Tibial nerve (tissue), 4 donors: ENCODE data around the gene ECHS1. TPM values are rescaled to one million over a fixed set of nuclear protein-coding genes. Genes with fewer than 3 reads are reported as not detected.
"Not testable (repeated sequence)": the region's sequence is repeated elsewhere in the genome, so short reads cannot be mapped to it uniquely, and the experiment has no call there.

ENCODE experiments used
- DNase-seq, 2 donors: peaks; one replicate each; pipeline ENCODE4 v3.0.0-alpha.2; 2019; ENCODE audit warnings: low spot score in 2 of 2
- H3K27ac ChIP-seq, 4 donors: fragments of 200-600 bp; sonication (generic) in 3 of 4; one replicate each; pipeline ENCODE4 v1.5.1; 2017 to 2019; ENCODE audit warnings: mild to moderate bottlenecking in 1 of 4
- H3K27me3 ChIP-seq, 2 donors: fragments of 200-600 bp; sonication (generic) in 1 of 2; one replicate each; pipeline versions ENCODE4 v1.5.1 to v1.6.0; 2017 to 2019
- H3K36me3 ChIP-seq, 3 donors: fragments of 200-600 bp; sonication (generic); one replicate each; pipeline ENCODE4 v1.5.1; 2018 to 2019
- H3K4me1 ChIP-seq, 4 donors: fragments of 200-600 bp; sonication (generic) in 3 of 4; one replicate each; pipeline ENCODE4 v1.5.1; 2017 to 2019
- H3K4me3 ChIP-seq, 4 donors: fragments of 200-600 bp; sonication (generic) in 3 of 4; one replicate each; pipeline ENCODE4 v1.5.1; 2017 to 2019; ENCODE audit warnings: mild to moderate bottlenecking in 1 of 4, moderate library complexity in 1 of 4
- H3K9me3 ChIP-seq, 4 donors: fragments of 200-600 bp; sonication (generic) in 3 of 4; one replicate each; pipeline ENCODE4 v1.5.1; 2017 to 2019
- EP300 ChIP-seq, 2 donors: sonication (generic); formaldehyde crosslinking; IDR thresholded peaks; one replicate each; pipeline ENCODE4 v1.6.1; 2017; ENCODE audit warnings: antibody characterized with exemption in 2 of 2, mild to moderate bottlenecking in 1 of 2
- POLR2A ChIP-seq, 2 donors: fragments of 450-650 bp; IDR thresholded peaks; one replicate each; pipeline ENCODE4 v1.6.1; 2017; ENCODE audit warnings: antibody characterized with exemption in 2 of 2, mild to moderate bottlenecking in 2 of 2, moderate library complexity in 2 of 2
- WGBS, 2 donors: methylation state at CpG; one replicate each; pipeline ENCODE4 v1.1.5; 2018; 5-methylcytosine and 5-hydroxymethylcytosine counted together
- total RNA-seq, 4 donors: library from RNA; depleted of rRNA; stranded (reverse); fragments of >200 nt; gene quantifications; one replicate each; pipeline ENCODE4 v1.1.0, GENCODE V29; 2016
- TF ChIP-seq, protein P1 (sequence below), 5 experiments: fragments of 200-600 bp in 3 of 5; fragments of 450-650 bp in 2 of 5; sonication (generic) in 3 of 5; IDR thresholded peaks; one replicate each; pipeline ENCODE4 v1.5.1; 2016 to 2019; ENCODE audit warnings: antibody characterized with exemption in 5 of 5, mild to moderate bottlenecking in 3 of 5, moderate library complexity in 2 of 5

ECHS1 gene
- total RNA-seq, 4 donors from 2014 or later, result 70.5 to 104 (median 76.4) TPM

DNA sequence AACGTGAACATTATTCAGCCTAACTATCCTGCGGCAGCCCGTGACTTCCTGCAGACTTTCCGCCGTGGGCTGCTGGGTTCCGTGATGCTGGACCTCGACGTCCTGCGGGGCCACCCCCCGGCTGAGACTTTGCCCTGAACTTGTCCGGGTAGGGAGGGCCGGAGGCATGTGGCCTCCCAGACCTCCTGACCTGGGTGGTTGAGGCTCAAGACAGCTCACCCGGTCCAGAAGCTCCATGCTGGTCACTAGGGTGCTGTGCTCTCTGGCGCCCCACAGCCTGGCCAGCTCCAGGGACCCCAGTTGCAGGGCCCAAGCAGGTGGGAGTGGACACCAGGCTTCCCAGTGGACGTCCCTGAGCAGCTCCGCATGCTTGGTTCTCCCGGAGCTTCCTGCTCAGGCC is 46.9 kb upstream of the ECHS1 start:
- peaks cover 0 to 12% of the 10 kb centered on the region in 2 donors for H3K27me3 ChIP-seq
- no peaks in the 10 kb centered on the region for H3K9me3 ChIP-seq
- no peak for TF ChIP-seq EP300 (IDR thresholded peaks at IDR 0.05)
- no peak overlapping the region for H3K4me3 ChIP-seq
- H3K27ac ChIP-seq, result no peak overlapping the region
- no peak for DNase-seq
- WGBS, 2 donors, result 83 to 95% methylated on average over 13 to 15 of the region's 17 CpGs
- peaks cover 0 to 13% (median 0%) of the 10 kb centered on the region in 4 donors for H3K4me1 ChIP-seq
- peaks cover 0 to 55% (median 0%) of the 10 kb centered on the region in 3 donors for H3K36me3 ChIP-seq

DNA sequence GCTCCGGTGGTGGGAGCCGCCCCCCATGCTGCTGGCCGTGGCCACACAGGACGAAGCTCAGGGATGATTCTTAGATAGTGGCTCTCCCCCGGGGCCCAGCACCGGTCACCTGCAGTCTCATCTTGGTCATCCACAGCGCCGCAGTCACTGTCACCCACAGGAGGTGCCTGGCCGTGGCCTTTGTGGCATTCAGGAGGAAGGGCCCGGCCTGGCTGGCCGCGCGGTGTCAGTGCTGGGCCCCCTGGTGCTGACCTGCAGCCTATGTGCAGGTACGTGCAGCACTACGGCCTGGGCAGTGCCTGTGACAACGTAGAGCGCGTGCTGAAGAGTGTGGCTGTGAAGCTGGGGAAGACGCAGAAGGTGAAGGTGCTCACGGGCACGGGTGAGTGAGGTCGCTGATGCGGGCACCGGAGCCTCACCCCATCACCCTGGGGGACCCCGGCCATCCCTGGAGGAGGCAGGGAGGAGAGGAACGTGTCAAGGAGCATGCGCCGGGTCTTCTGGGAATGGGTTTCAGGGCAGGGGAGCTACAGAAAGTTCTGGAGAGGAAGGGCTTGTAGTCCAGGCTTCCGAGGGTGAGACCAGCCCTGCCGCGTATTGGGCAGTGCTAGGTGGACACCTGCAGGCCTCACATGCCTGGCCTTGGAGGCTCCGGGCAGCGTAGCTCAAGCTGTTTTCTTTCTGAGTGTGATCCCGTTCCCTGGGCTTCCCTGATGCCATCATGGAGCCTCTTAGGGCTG is 46.2 kb upstream of the ECHS1 start:
- H3K27ac ChIP-seq, result no peak overlapping the region
- 88 to 92% methylated on average over 32 to 33 of the region's 34 CpGs for WGBS, 2 donors
- H3K36me3 ChIP-seq, result peaks cover 0 to 61% (median 0%) of the 10 kb centered on the region in 3 donors
- TF ChIP-seq, protein P1, sequence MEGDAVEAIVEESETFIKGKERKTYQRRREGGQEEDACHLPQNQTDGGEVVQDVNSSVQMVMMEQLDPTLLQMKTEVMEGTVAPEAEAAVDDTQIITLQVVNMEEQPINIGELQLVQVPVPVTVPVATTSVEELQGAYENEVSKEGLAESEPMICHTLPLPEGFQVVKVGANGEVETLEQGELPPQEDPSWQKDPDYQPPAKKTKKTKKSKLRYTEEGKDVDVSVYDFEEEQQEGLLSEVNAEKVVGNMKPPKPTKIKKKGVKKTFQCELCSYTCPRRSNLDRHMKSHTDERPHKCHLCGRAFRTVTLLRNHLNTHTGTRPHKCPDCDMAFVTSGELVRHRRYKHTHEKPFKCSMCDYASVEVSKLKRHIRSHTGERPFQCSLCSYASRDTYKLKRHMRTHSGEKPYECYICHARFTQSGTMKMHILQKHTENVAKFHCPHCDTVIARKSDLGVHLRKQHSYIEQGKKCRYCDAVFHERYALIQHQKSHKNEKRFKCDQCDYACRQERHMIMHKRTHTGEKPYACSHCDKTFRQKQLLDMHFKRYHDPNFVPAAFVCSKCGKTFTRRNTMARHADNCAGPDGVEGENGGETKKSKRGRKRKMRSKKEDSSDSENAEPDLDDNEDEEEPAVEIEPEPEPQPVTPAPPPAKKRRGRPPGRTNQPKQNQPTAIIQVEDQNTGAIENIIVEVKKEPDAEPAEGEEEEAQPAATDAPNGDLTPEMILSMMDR (IDR thresholded peaks at IDR 0.05), result no peak
- no peaks in the 10 kb centered on the region for H3K9me3 ChIP-seq
- H3K4me1 ChIP-seq, result peaks cover 0 to 13% (median 0%) of the 10 kb centered on the region in 4 donors
- H3K4me3 ChIP-seq, result no peak overlapping the region
- H3K27me3 ChIP-seq, result peaks cover 0 to 12% of the 10 kb centered on the region in 2 donors
- DNase-seq, result no peak

DNA sequence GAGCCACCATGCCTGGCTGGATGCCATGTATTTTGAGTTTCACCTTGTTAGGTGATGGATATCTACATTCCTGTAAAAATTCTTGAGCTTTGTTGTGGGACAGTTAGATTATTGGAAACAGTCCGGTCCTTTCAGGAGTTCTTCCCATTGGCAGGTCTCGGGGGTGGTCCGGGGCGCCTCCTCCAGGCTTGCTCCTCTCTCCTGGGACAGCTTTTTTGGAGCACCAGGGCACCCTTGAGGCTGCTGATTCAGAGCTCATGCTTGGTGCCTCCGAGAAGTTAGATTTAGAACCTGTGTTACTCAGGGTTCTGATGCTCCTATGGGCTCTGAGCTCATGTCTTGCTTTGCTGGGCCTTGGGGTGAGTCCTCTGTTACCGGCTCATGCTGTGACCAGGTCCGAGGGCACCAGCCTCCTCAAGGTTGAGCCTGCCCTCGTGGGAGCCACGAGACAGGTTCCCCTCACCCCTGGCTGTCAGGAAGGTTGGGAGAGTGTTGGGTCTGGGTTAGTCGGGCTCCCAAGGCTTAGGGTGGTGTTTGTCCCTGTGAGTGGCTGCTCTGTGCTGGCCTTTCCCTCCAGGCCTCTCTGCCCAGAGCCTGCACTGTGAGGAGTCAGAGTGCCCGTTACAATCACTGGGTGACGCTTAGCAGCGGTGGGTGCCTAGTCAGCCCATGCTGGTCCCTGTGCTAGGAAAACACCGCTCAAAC is 45.3 kb upstream of the ECHS1 start:
- Histone ChIP-seq H3K9me3 (peaks cover 0 to under 1% (median 0%) of the 10 kb centered on the region in 4 donors), H3K36me3 (peaks cover 0 to 65% (median 3%) of the 10 kb centered on the region in 3 donors)

DNA sequence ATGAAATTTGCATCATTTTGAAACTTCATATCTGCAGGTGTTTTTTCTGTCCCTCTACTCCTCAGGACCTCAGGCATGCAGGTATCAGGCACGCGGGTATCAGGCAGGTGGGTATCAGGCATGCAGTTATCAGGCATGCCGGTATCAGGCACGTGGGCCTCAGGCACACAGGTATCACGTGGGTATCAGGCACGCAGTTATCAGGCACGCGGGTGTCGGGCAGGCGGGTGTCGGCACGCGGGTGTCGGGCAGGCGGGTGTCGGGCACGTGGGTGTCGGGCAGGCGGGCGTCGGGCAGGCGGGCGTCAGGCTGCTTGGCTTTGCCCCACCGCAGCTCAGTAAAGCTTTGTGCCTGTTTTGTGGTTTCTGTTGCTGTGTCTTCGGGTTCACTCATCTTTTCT is 42.6 kb upstream of the ECHS1 start:
- WGBS, 2 donors, result 95 to 99% methylated on average over 25 of the region's 25 CpGs
- DNase-seq, result no peak
- Histone ChIP-seq H3K4me3 (no peak overlapping the region), H3K4me1 (no peaks in the 10 kb centered on the region), H3K9me3 (peaks cover 0 to 27% (median 10%) of the 10 kb centered on the region in 4 donors), H3K27ac (no peak overlapping the region), H3K27me3 (no peaks in the 10 kb centered on the region), H3K36me3 (peaks cover 3 to 80% (median 18%) of the 10 kb centered on the region in 3 donors)
- TF ChIP-seq, protein P1 (IDR thresholded peaks at IDR 0.05), result no peak
- TF ChIP-seq EP300 (IDR thresholded peaks at IDR 0.05) (no peak), POLR2A (IDR thresholded peaks at IDR 0.05) (no peak)

More for the DNA sequence above, 45.3 kb upstream of the ECHS1 start:
- TF ChIP-seq, protein P1 (IDR thresholded peaks at IDR 0.05), result no peak
- TF ChIP-seq EP300 (IDR thresholded peaks at IDR 0.05) (no peak), POLR2A (IDR thresholded peaks at IDR 0.05) (no peak)
- peaks cover 0 to 9% of the 10 kb centered on the region in 2 donors for H3K27me3 ChIP-seq
- peaks cover 0 to 10% (median 0%) of the 10 kb centered on the region in 4 donors for H3K4me1 ChIP-seq
- no peak overlapping the region for H3K4me3 ChIP-seq
- no peak overlapping the region for H3K27ac ChIP-seq
- no peak for DNase-seq
- WGBS, 2 donors, result 93 to 94% methylated on average over 9 to 14 of the region's 14 CpGs

DNA sequence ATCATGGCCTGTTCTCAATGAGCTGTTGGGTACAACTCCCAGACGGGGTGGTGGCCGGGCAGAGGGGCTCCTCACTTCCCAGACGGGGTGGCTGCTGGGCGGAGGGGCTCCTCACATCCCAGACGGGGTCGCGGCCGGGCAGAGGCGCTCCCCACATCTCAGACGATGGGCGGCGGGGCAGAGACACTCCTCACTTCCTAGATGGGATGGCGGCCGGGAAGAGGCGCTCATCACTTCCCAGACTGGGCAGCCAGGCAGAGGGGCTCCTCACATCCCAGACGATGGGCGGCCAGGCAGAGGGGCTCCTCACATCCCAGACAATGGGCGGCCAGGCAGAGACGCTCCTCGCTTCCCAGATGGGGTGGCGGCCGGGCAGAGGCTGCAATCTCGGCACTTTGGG is 41.2 kb upstream of the ECHS1 start:
- Histone ChIP-seq H3K9me3 (peaks cover 0 to 36% (median 10%) of the 10 kb centered on the region in 4 donors), H3K36me3 (peaks cover 3 to 80% (median 25%) of the 10 kb centered on the region in 3 donors)
- WGBS, 2 donors, result 97 to 99% methylated on average over 15 to 22 of the region's 23 CpGs
- not testable (repeated sequence) for H3K27ac ChIP-seq, H3K27me3 ChIP-seq, DNase-seq, H3K4me3 ChIP-seq, H3K4me1 ChIP-seq

DNA sequence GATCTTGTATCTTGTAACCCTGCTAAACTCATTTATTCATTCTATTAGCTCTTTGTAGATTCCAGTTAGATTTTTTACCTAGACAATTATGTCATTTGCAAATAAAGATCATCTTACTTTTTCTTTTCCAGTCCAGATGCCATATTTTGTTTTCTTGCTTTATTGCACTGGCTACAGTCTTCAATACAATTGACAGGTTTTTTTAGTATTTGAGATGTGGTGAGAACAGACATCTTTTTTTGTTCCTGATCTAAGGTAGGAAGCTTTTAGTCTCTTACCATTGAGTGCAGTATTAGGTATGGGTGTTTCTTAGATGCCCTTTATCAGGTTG is 39.2 kb upstream of the ECHS1 start:
- TF ChIP-seq EP300 (IDR thresholded peaks at IDR 0.05) (no peak), POLR2A (IDR thresholded peaks at IDR 0.05) (no peak)
- TF ChIP-seq, protein P1 (IDR thresholded peaks at IDR 0.05), result no peak
- Histone ChIP-seq H3K9me3 (peaks cover 0 to 36% (median 10%) of the 10 kb centered on the region in 4 donors), H3K4me1 (no peaks in the 10 kb centered on the region), H3K27me3 (no peaks in the 10 kb centered on the region), H3K4me3 (no peak overlapping the region), H3K27ac (no peak overlapping the region), H3K36me3 (peaks cover 3 to 84% (median 25%) of the 10 kb centered on the region in 3 donors)
- DNase-seq, result no peak
